IPS-18a (cell line): Measurements from ENCODE around the gene CEBPG.

Source experiments
- H3K27ac ChIP-seq: one replicate; pipeline ENCODE4 v1.5.1; 2013; ENCODE audit warnings: low read length
- H3K27me3 ChIP-seq: one replicate; pipeline ENCODE4 v1.6.1; 2013; ENCODE audit warnings: mild to moderate bottlenecking, low read length; ENCODE audit not compliant: control insufficient read depth, insufficient read depth
- H3K36me3 ChIP-seq: one replicate; pipeline ENCODE4 v1.6.1; 2013; ENCODE audit warnings: low read depth, low read length; ENCODE audit not compliant: control insufficient read depth
- H3K4me1 ChIP-seq: one replicate; pipeline ENCODE4 v1.6.1; 2013; ENCODE audit warnings: low read depth, low read length; ENCODE audit not compliant: control insufficient read depth
- H3K4me3 ChIP-seq: one replicate; pipeline ENCODE4 v1.5.1; 2013; ENCODE audit warnings: low read length
- H3K9ac ChIP-seq: one replicate; pipeline ENCODE4 v1.6.1; 2013; ENCODE audit warnings: mild to moderate bottlenecking, low read length, moderate library complexity
- H3K9me3 ChIP-seq: one replicate; pipeline ENCODE4 v1.6.1; 2013; ENCODE audit warnings: low read depth, low read length; ENCODE audit not compliant: control insufficient read depth

The CEBPG gene

DNA sequence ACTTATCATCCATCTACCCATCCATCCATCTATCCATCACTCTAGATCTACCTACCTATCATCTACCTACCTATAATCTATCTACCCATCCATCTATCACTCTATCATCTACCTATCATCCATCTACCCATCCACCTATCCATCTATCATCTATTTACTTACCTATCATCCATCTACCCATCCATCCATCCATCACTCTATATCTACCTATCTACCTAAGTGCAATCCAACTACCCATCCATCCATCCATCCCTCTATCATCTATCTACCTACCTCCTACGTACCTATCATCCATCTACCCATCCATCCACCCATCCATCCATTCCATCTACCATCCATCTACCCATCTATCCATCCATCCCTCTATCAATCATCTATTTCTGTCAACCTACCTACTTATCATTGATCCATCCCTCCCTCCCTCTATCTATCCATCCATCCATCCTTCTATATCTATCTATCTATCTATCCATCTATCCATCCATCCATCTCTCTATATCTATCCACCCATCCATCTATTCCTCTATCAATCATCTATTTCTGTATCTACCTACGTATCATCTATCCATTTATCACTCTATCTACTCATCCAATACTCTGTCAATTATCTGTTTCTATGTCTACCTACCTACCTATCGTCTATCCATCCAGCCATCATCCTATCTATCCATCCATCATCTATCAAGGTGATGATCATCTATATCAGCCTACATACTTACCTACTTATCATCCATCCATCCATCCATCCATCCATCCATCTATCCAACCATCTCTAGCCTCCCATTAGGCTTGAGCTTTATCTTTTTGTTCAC lies 49.1 kb downstream of the CEBPG start:
- Histone ChIP-seq H3K9me3 (no peaks in the 10 kb centered on the region), H3K9ac (no peak overlapping the region), H3K4me3 (no peak overlapping the region), H3K27ac (no peak overlapping the region), H3K27me3 (no peaks in the 10 kb centered on the region), H3K4me1 (peaks cover 8% of the 10 kb centered on the region), H3K36me3 (no peaks in the 10 kb centered on the region)

DNA sequence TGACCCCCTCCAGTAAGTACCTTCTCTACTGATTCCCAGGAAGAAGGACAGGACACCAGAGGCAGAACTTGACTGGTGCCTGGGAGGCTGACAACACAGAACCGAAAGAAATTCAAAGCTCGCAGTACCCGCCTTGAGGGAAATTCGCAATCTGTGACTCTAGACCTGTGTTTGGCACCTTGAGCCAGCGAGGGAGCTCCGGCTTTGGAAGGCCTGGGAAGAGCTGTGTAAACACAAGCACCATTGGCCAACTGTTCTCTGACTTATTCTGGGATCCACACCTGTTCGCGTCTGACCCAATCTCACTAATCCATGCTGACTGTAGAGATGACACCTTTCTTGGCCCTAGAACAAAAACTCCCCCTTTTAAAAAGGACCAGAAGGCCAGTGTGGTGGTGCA lies 50.7 kb downstream of the CEBPG start:
- Histone ChIP-seq H3K4me1 (peaks cover 8% of the 10 kb centered on the region), H3K27me3 (no peaks in the 10 kb centered on the region), H3K27ac (no peak overlapping the region), H3K4me3 (no peak overlapping the region), H3K9me3 (no peaks in the 10 kb centered on the region), H3K9ac (no peak overlapping the region), H3K36me3 (no peaks in the 10 kb centered on the region)

DNA sequence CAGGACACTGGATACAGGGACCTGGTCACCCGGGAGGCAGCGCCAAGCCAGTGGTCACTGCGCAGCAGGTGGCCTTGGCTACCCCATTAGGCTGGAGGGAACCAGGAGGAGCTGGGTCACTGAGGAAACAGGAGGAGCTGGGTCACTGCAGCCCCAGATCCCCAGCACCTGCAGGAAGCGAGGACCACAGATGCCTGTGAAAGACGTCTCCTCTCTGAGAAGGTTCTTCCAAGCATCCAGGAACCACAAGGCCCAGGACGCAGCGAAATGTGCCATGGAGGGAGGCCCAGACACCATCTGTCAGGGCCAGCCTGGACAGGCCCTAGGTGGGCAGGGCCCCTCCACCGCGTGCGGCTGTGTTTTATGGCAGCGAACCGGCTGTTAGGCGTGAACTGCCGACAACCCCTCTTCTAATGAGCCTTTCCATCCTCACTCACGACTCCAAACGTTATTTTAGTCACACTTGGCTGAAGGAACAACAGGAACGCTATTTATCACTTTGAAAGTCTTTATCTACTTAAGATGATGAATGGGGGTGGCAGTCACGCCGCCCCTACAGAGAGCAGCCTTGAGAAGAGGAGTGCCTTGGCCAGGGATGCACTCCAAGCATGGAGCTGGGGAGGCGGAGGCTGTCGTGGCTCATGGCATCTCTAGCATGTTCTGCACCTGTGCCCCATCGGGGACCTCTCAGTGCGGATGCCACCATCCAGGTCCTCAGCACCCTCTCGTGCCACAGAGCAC lies 53.3 kb downstream of the CEBPG start:
- Histone ChIP-seq H3K9ac (no peak overlapping the region), H3K36me3 (no peaks in the 10 kb centered on the region), H3K4me1 (no peaks in the 10 kb centered on the region), H3K27me3 (no peaks in the 10 kb centered on the region), H3K9me3 (no peaks in the 10 kb centered on the region), H3K27ac (no peak overlapping the region), H3K4me3 (no peak overlapping the region)

DNA sequence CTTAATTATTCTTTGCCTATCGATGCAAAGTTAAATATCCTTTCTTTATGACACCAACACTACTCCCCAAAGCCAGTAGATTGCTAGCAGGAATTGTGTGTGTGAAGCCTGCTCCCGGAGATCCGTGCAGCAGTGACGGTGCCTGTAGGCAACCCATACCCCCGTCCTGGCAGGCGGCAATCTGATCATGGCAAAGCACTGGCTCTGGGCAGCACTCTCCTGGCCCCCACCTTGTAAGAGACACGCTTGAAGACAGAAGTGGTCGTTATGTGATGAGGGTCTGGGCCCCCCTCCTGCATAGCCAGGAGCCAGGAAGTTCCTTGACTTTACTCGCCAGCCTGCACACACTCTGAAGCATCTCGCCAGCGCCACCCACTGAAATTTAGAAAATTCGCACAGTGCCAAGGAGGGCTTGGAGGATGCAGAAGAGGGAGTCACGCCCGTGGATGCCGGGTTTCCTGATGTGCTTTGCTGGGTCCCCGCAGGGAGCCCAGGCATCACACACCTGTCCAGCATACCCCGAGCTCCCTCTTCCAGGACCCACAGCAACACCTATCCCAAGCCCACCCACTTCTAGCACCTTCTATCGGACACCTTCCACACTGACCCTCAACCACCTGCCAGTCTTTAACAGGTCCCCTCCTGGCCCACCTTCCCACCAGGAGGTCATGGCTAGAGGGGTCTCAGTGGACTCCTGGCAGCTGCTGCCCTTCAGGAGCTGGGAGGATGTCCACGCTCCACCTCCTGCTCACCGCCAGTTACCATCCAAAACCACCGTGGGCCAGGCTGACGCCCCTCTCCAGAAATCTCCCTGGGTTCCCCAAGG lies 54.5 kb downstream of the CEBPG start:
- no peaks in the 10 kb centered on the region for H3K4me1 ChIP-seq
- H3K4me3 ChIP-seq, result no peak overlapping the region
- H3K9me3 ChIP-seq, result no peaks in the 10 kb centered on the region
- no peak overlapping the region for H3K27ac ChIP-seq
- no peaks in the 10 kb centered on the region for H3K27me3 ChIP-seq
- no peak overlapping the region for H3K9ac ChIP-seq
- no peaks in the 10 kb centered on the region for H3K36me3 ChIP-seq

DNA sequence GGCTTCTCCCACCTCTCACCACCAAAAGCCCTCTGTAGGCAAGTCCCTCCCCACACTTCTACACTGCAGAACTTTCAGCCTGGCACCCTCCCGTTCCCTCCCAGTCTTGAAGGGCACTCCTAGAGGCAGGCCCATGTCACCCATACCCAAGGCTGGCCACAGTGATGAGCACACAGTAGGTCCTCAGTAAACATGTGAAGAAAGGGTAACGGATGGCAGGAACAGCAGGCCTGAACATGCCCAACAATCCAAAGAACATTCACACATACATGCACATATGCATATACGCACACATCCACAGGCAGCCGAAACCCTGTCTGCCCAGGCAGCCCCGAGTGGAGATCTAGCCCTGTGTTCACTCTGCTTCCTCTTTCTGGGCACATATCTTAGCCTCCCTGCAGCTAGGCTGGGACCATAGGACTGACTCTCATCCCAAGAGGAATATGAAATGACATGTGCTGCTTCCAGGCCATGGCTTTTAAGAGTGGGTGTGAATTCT lies 55.2 kb downstream of the CEBPG start:
- no peaks in the 10 kb centered on the region for H3K4me1 ChIP-seq
- H3K27me3 ChIP-seq, result no peaks in the 10 kb centered on the region
- no peaks in the 10 kb centered on the region for H3K36me3 ChIP-seq
- no peak overlapping the region for H3K27ac ChIP-seq
- H3K4me3 ChIP-seq, result no peak overlapping the region
- no peaks in the 10 kb centered on the region for H3K9me3 ChIP-seq
- H3K9ac ChIP-seq, result no peak overlapping the region

DNA sequence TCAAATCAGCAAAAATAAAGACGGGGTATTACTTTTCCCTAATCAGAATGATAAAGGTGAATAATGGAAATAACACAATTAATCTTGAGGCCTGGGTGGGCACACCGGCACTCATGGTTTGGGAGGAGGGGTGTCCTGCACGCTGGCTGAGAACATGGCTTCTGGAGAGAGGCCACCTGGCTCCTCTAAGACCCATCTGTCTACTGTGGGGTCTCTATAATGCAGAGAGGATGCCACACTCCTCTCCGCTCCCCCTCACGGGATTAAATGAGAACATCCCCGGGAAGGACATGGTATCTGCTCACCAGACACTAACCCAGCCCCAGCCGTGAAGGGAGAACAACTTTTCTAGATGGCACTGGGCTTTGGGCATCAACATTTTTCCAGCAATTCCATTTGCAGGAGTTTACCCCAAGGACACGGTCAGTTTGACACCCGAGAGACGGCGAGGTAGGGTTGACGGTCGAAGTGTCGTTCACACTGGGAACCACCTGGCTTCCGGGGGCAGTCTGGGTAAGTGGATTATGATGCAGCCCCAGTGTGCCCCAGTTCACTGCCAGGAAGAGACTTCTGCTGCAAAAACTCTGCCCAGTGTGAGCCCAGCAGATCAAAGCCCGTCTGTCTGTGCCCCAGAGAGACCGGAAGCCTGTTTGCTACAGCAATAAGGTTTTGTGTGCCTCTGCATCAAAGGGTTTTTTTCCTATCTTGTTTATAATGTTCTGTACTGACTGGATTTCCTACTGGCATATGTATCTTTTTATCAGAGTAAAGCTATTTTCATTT lies 56.6 kb downstream of the CEBPG start:
- H3K27ac ChIP-seq, result no peak overlapping the region
- H3K36me3 ChIP-seq, result no peaks in the 10 kb centered on the region
- no peaks in the 10 kb centered on the region for H3K27me3 ChIP-seq
- H3K9ac ChIP-seq, result no peak overlapping the region
- no peaks in the 10 kb centered on the region for H3K9me3 ChIP-seq
- H3K4me3 ChIP-seq, result no peak overlapping the region
- no peaks in the 10 kb centered on the region for H3K4me1 ChIP-seq

DNA sequence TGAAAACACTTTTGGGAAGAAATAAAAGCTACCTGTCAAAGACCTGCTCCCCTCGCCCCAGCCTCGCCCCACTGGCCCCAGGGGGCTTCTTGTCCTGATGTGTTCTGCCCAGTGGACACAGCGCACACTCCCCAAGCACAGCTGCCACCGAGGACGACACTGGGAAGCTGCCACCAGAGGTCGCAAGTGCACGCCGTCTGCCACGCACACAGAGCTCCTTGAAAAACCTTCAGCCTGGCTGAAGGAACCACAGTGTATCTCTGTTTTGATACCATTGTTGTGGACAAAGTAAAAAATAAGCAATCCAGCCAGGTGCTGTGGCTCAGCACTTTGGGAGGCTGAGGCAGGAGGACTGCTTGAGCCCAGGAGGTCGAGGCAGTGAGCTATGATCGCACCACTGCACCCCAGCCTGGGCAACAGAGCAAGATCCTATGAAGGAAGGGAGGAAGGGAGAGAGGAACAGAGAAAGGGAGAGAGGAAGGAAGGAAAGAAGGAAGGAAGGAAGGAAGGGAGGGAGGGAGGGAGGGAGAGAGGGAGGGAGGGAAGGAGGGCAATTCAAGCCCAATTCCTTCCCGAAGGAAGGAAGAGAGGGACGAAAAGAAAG lies 57.3 kb downstream of the CEBPG start:
- H3K4me1 ChIP-seq, result no peaks in the 10 kb centered on the region
- H3K36me3 ChIP-seq, result no peaks in the 10 kb centered on the region
- H3K4me3 ChIP-seq, result no peak overlapping the region
- H3K9ac ChIP-seq, result no peak overlapping the region
- no peaks in the 10 kb centered on the region for H3K9me3 ChIP-seq
- no peaks in the 10 kb centered on the region for H3K27me3 ChIP-seq
- H3K27ac ChIP-seq, result no peak overlapping the region

DNA sequence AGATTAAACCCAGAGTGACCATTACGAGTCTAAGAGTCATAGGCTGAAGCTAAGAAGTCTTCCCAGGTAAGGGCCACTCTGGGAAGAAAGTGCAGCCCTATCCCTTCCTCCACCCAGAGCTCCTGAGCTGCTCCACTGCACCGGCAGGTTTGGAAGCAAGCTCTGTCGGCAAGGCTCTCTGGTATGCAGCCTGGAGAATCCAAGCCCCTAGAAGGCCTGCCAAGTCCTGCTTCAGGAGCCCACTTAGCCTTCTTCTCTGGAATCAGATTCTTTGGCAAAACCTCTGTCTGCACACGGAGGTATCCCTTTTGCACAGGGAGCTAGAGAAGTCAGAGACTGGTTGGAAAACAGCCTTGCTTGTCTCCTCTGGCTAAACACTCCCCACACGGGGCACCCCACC lies 58.5 kb downstream of the CEBPG start:
- Histone ChIP-seq H3K27ac (no peak overlapping the region), H3K9me3 (no peaks in the 10 kb centered on the region)

More for the DNA sequence above, 58.5 kb downstream of the CEBPG start:
- Histone ChIP-seq H3K36me3 (no peaks in the 10 kb centered on the region), H3K27me3 (no peaks in the 10 kb centered on the region), H3K4me1 (no peaks in the 10 kb centered on the region), H3K4me3 (no peak overlapping the region), H3K9ac (no peak overlapping the region)
